ENCODE results near the gene GRIA3. TPM values are rescaled to one million over a fixed set of nuclear protein-coding genes. Genes with fewer than 3 reads are reported as not detected.

Gene GRIA3
- total RNA-seq, 4 donors from 2014 or later, result 0.45 to 0.83 (median 0.56) TPM

GRCh38 chrX:123215397-123216089, 31.5 kb downstream of the GRIA3 start:
- intact Hi-C loops (cut with DNase I), result no loop called here

GRCh38 chrX:123217077-123217476, 33.0 kb downstream of the GRIA3 start:
- Histone ChIP-seq H3K27ac (replicated peaks in 1 of 4) (no peak overlapping the region), H3K4me3 (no peak overlapping the region), H3K9me3 (no peaks in the 10 kb centered on the region), H3K36me3 (no peaks in the 10 kb centered on the region), H3K27me3 (no peaks in the 10 kb centered on the region), H3K4me1 (peaks cover 0 to 7% (median 1%) of the 10 kb centered on the region in 4 donors)
- no peak for DNase-seq (ENCODE audit: extremely low spot score)
- intact Hi-C loops (cut with DNase I), result no loop called here
- TF ChIP-seq POLR2AphosphoS5 (IDR thresholded peaks at IDR 0.05) (no peak), POLR2A (IDR thresholded peaks at IDR 0.05; ENCODE audit: low read depth) (no peak), EP300 (IDR thresholded peaks at IDR 0.05) (no peak), CTCF (IDR thresholded peaks at IDR 0.05) (no peak)
- 55% methylated on average over 2 of the region's 2 CpGs for WGBS

More at GRCh38 chrX:123215397-123216089, 31.5 kb downstream of the GRIA3 start:
- no peak for DNase-seq (ENCODE audit: extremely low spot score)
- H3K27ac ChIP-seq (replicated peaks in 1 of 4), result no peak overlapping the region
- WGBS, result 65% methylated on average over 7 of the region's 7 CpGs
- H3K9me3 ChIP-seq, result no peaks in the 10 kb centered on the region
- H3K27me3 ChIP-seq, result no peaks in the 10 kb centered on the region
- H3K4me3 ChIP-seq, result no peak overlapping the region
- peaks cover 0 to 7% (median 1%) of the 10 kb centered on the region in 4 donors for H3K4me1 ChIP-seq
- TF ChIP-seq CTCF (IDR thresholded peaks at IDR 0.05), result no peak
- TF ChIP-seq POLR2A (IDR thresholded peaks at IDR 0.05; ENCODE audit: low read depth), result no peak
- TF ChIP-seq EP300 (IDR thresholded peaks at IDR 0.05), result no peak
- no peak for TF ChIP-seq POLR2AphosphoS5 (IDR thresholded peaks at IDR 0.05)
- H3K36me3 ChIP-seq, result no peaks in the 10 kb centered on the region

GRCh38 chrX:123217728-123218127, 33.6 kb downstream of the GRIA3 start:
- whole genome bisulfite sequencing, result 84% methylated on average over 2 of the region's 2 CpGs
- Histone ChIP-seq H3K27me3 (no peaks in the 10 kb centered on the region), H3K4me1 (peaks cover 0 to 8% (median 3%) of the 10 kb centered on the region in 4 donors), H3K27ac (replicated peaks in 1 of 4) (no peak overlapping the region), H3K4me3 (no peak overlapping the region), H3K9me3 (no peaks in the 10 kb centered on the region), H3K36me3 (no peaks in the 10 kb centered on the region)
- DNase-seq (ENCODE audit: extremely low spot score), result no peak
- intact Hi-C loops (cut with DNase I), result no loop called here
- no peak for TF ChIP-seq POLR2A (IDR thresholded peaks at IDR 0.05; ENCODE audit: low read depth)
- no peak for TF ChIP-seq EP300 (IDR thresholded peaks at IDR 0.05)
- TF ChIP-seq CTCF (IDR thresholded peaks at IDR 0.05), result no peak
- no peak for TF ChIP-seq POLR2AphosphoS5 (IDR thresholded peaks at IDR 0.05)

GRCh38 chrX:123219916-123220315, 35.8 kb downstream of the GRIA3 start:
- Histone ChIP-seq H3K9me3 (no peaks in the 10 kb centered on the region), H3K36me3 (no peaks in the 10 kb centered on the region), H3K27ac (replicated peaks in 1 of 4) (no peak overlapping the region), H3K4me1 (peaks cover 3 to 16% (median 10%) of the 10 kb centered on the region in 4 donors), H3K4me3 (no peak overlapping the region), H3K27me3 (no peaks in the 10 kb centered on the region)
- TF ChIP-seq EP300 (IDR thresholded peaks at IDR 0.05) (no peak), CTCF (IDR thresholded peaks at IDR 0.05) (no peak), POLR2A (IDR thresholded peaks at IDR 0.05; ENCODE audit: low read depth) (no peak), POLR2AphosphoS5 (IDR thresholded peaks at IDR 0.05) (no peak)
- intact Hi-C loops (cut with DNase I), result no loop called here
- DNase-seq (ENCODE audit: extremely low spot score), result no peak
- WGBS, result 12% methylated on average over 3 of the region's 3 CpGs

Measured in esophagus muscularis mucosa (tissue), 4 donors.